ENCODE data around the gene ATP1A1. TPM values are rescaled to one million over a fixed set of nuclear protein-coding genes. Genes with fewer than 3 reads are reported as not detected.

ATP1A1 gene
- polyA plus RNA-seq, 3 donors: 32.3 to 135 (median 32.7) TPM

DNA sequence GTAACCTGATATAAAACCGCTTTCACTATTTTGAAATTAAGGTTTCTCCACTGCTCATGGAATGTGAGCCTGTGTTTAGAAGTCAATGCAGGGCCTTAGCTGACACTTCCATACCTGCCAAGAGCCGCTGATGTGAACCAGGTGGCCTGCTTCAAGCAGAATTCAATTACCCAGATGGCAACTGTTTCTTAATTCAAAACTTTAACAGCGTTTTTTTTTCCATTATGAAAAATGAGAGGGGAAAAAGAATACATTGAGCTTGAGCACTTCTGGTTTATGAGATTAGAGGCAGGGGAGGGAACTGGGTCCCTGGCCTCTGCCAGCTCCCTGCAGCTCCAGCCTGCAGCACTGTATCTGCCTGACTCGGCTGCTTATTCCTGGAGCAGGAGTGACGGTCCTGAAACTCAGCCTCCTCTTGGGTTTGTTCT, 7.7 kb upstream of the ATP1A1 start:
- Mint-ChIP-seq H3K27me3 (ENCODE audit: low read depth in 3 of 3) (peaks cover 5 to 7% (median 6%) of the 10 kb centered on the region in 3 donors), H3K4me1 (peaks cover 5% of the 10 kb centered on the region), H3K27ac (no peak overlapping the region), H3K4me3 (no peak overlapping the region), H3K9me3 (no peaks in the 10 kb centered on the region), H3K36me3 (no peaks in the 10 kb centered on the region)
- Histone ChIP-seq H3K4me2 (replicated peaks; ENCODE audit: extremely low read depth, low read length, poor library complexity, severe bottlenecking) (no peak overlapping the region), H3K4me1 (ENCODE audit: control insufficient read depth in 1 of 2, insufficient read depth in 2 of 2, low read length in 2 of 2) (no peaks in the 10 kb centered on the region), H3K27me3 (ENCODE audit: control insufficient read depth in 2 of 2, insufficient read depth in 2 of 2, low read length in 2 of 2) (no peaks in the 10 kb centered on the region), H4K20me1 (ENCODE audit: insufficient read depth, low read length) (no peaks in the 10 kb centered on the region), H2AFZ (ENCODE audit: insufficient read depth, low read depth, low read length, poor library complexity, severe bottlenecking) (no peak overlapping the region), H3K9me3 (replicated peaks in 1 of 2; ENCODE audit: control insufficient read depth in 1 of 2, insufficient read depth in 1 of 2, low read length in 2 of 2) (no peaks in the 10 kb centered on the region), H3K36me3 (replicated peaks in 1 of 2; ENCODE audit: control insufficient read depth in 1 of 2, insufficient read depth in 2 of 2, low read length in 2 of 2) (no peaks in the 10 kb centered on the region), H3K79me2 (ENCODE audit: insufficient read depth, low read length) (no peaks in the 10 kb centered on the region), H3K27ac (ENCODE audit: low read depth in 1 of 2, low read length in 2 of 2) (no peak overlapping the region), H3K9ac (ENCODE audit: insufficient read depth, low read length, poor library complexity, severe bottlenecking) (no peak overlapping the region), H3K4me3 (replicated peaks in 1 of 3; ENCODE audit: low read depth in 2 of 3, low read length in 3 of 3) (no peak overlapping the region)
- TF ChIP-seq, protein P1, sequence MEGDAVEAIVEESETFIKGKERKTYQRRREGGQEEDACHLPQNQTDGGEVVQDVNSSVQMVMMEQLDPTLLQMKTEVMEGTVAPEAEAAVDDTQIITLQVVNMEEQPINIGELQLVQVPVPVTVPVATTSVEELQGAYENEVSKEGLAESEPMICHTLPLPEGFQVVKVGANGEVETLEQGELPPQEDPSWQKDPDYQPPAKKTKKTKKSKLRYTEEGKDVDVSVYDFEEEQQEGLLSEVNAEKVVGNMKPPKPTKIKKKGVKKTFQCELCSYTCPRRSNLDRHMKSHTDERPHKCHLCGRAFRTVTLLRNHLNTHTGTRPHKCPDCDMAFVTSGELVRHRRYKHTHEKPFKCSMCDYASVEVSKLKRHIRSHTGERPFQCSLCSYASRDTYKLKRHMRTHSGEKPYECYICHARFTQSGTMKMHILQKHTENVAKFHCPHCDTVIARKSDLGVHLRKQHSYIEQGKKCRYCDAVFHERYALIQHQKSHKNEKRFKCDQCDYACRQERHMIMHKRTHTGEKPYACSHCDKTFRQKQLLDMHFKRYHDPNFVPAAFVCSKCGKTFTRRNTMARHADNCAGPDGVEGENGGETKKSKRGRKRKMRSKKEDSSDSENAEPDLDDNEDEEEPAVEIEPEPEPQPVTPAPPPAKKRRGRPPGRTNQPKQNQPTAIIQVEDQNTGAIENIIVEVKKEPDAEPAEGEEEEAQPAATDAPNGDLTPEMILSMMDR (IDR thresholded peaks at IDR 0.05): no peak
- no peak for DNase-seq
- WGBS (ENCODE audit: insufficient coverage): no CpG with 5 or more reads among the region's 5 CpGs
- intact Hi-C loops (cut with micrococcal nuclease): loop anchor here in 1 of 2 donors (10.0 kb wide), 1 partner anchor 59 kb away; no protein-coding TSS in a partner anchor

DNA sequence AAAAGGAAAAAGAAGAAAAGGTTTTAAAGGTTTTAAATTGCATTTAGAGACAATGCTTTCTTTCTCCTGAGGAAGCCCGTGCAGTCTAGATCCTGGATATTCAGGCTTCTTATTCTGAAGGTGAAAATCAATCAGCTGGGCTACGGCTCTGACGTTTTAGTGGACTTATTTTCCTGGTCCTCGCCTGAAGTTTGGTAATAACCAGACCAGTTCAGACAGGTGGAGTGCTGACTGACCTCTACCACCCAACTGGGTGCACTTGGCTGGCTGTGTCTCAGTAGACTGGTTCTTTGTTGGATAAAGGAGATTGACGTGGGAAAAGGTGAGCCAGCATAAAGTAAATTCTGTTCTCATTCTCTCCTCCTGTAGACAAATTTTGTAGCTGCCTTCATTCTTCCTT, 7.2 kb upstream of the ATP1A1 start:
- Histone ChIP-seq H3K36me3 (replicated peaks in 1 of 2; ENCODE audit: control insufficient read depth in 1 of 2, insufficient read depth in 2 of 2, low read length in 2 of 2) (no peaks in the 10 kb centered on the region), H3K79me2 (ENCODE audit: insufficient read depth, low read length) (no peaks in the 10 kb centered on the region), H3K4me2 (replicated peaks; ENCODE audit: extremely low read depth, low read length, poor library complexity, severe bottlenecking) (no peak overlapping the region), H3K27ac (ENCODE audit: low read depth in 1 of 2, low read length in 2 of 2) (no peak overlapping the region), H2AFZ (ENCODE audit: insufficient read depth, low read depth, low read length, poor library complexity, severe bottlenecking) (no peak overlapping the region), H3K9me3 (replicated peaks in 1 of 2; ENCODE audit: control insufficient read depth in 1 of 2, insufficient read depth in 1 of 2, low read length in 2 of 2) (no peaks in the 10 kb centered on the region), H3K4me3 (replicated peaks in 1 of 3; ENCODE audit: low read depth in 2 of 3, low read length in 3 of 3) (no peak overlapping the region), H3K4me1 (ENCODE audit: control insufficient read depth in 1 of 2, insufficient read depth in 2 of 2, low read length in 2 of 2) (no peaks in the 10 kb centered on the region), H4K20me1 (ENCODE audit: insufficient read depth, low read length) (no peaks in the 10 kb centered on the region), H3K27me3 (ENCODE audit: control insufficient read depth in 2 of 2, insufficient read depth in 2 of 2, low read length in 2 of 2) (no peaks in the 10 kb centered on the region), H3K9ac (ENCODE audit: insufficient read depth, low read length, poor library complexity, severe bottlenecking) (no peak overlapping the region)
- Mint-ChIP-seq H3K4me3 (no peak overlapping the region), H3K27ac (no peak overlapping the region), H3K9me3 (no peaks in the 10 kb centered on the region), H3K4me1 (peaks cover 5% of the 10 kb centered on the region), H3K27me3 (ENCODE audit: low read depth in 3 of 3) (peaks cover 5 to 7% (median 6%) of the 10 kb centered on the region in 3 donors), H3K36me3 (no peaks in the 10 kb centered on the region)
- no peak for DNase-seq
- intact Hi-C loops (cut with micrococcal nuclease): loop anchor here in 1 of 2 donors (10.0 kb wide), 1 partner anchor 59 kb away; no protein-coding TSS in a partner anchor
- TF ChIP-seq, protein P1 (IDR thresholded peaks at IDR 0.05): no peak
- 70% methylated on average over 2 of the region's 5 CpGs for WGBS (ENCODE audit: insufficient coverage)

All from CD14-positive monocyte (primary cell).